K562 (cell line): Measurements from ENCODE around the gene CHTOP. TPM values are rescaled to one million over a fixed set of nuclear protein-coding genes. Genes with fewer than 3 reads are reported as not detected.
A peak's percentile ranks its signal among the peaks of the same experiment; 100 is the strongest.

Source experiments
- ARID1B ChIP-seq: fragments of 450-650 bp; IDR thresholded peaks from 2 replicates; pipeline ENCODE4 v1.6.1; 2016; ENCODE audit warnings: antibody characterized with exemption, mild to moderate bottlenecking, inconsistent platforms
- EGR1 ChIP-seq: fragments of 450-650 bp; conservative IDR thresholded peaks from 2 replicates; pipeline ENCODE4 v1.6.1; 2017; ENCODE audit warnings: mild to moderate bottlenecking
- ETS2 ChIP-seq: IDR thresholded peaks from 2 replicates; pipeline ENCODE4 v1.6.1; 2016; ENCODE audit warnings: borderline replicate concordance, missing genetic modification characterization, mild to moderate bottlenecking, moderate library complexity, missing compliant biosample characterization; ENCODE audit not compliant: poor library complexity, severe bottlenecking
- GTF2A2 ChIP-seq: IDR thresholded peaks from 2 replicates; pipeline ENCODE4 v1.6.1; 2016; ENCODE audit warnings: mild to moderate bottlenecking, missing genetic modification characterization, missing compliant biosample characterization
- KLF16 ChIP-seq: IDR thresholded peaks from 2 replicates; pipeline ENCODE4 v1.6.1; 2016; ENCODE audit warnings: antibody characterized with exemption
- NFIX ChIP-seq: fragments of 250-450 bp; sonication (Bioruptor Pico); IDR thresholded peaks from 2 replicates; pipeline ENCODE4 v1.4.0; 2020; ENCODE audit warnings: low read depth, mild to moderate bottlenecking, moderate library complexity
- PTBP1 ChIP-seq: fragments of 200-400 bp; formaldehyde crosslinking; IDR thresholded peaks from 2 replicates; pipeline ENCODE4 v1.6.1; 2017; ENCODE audit warnings: low read depth, low read length
- PTTG1 ChIP-seq: fragments of 450-650 bp; IDR thresholded peaks from 2 replicates; pipeline ENCODE4 v1.6.1; 2016; ENCODE audit warnings: low read depth, mild to moderate bottlenecking, missing genetic modification characterization, missing compliant biosample characterization
- RBM15 ChIP-seq: fragments of 200-400 bp; formaldehyde crosslinking; IDR thresholded peaks from 2 replicates; pipeline ENCODE4 v1.6.1; 2018; ENCODE audit warnings: mild to moderate bottlenecking, low read length, moderate library complexity; ENCODE audit not compliant: insufficient read depth
- STAG1 ChIP-seq: sonication (generic); formaldehyde crosslinking; IDR thresholded peaks from 2 replicates; pipeline ENCODE4 v1.5.0; 2020; ENCODE audit warnings: missing genetic modification reagents, borderline replicate concordance
- ZNF717 ChIP-seq: fragments of 250-450 bp; sonication (Bioruptor Pico); IDR thresholded peaks from 2 replicates; pipeline ENCODE4 v1.5.0; 2021
- polyA plus RNA-seq, 8 experiments: library from polyadenylated mRNA; depleted of rRNA in 4 of 8; stranded (reverse) in 5 of 8; unstranded in 3 of 8; fragments of >200 nt; fragmentation: Nextera tagmentation in 2 of 8; fragmentation: Illumina TruSeq in 1 of 8; extraction: Ambion mirVana in 2 of 8; extraction: Trizol in 1 of 8; gene quantifications; 2 replicates each; pipeline versions ENCODE4 v1.2.1 to v1.2.3, GENCODE V29; 2011 to 2014; ENCODE audit warnings: inconsistent platforms in 1 of 8, missing spikeins in 1 of 8
- total RNA-seq, 7 experiments: library from RNA; depleted of rRNA in 6 of 7; stranded (reverse); fragments of >200 nt in 6 of 7; fragmentation: Illumina TruSeq in 2 of 7; extraction: Trizol in 2 of 7; gene quantifications; 2 replicates each; pipeline versions ENCODE4 v1.2.1 to v1.2.3, GENCODE V29; 2011 to 2021; ENCODE audit warnings: low replicate concordance in 1 of 7
- TF ChIP-seq, protein P1 (sequence below): fragments of 150-350 bp; conservative IDR thresholded peaks from 2 replicates; pipeline ENCODE4 v1.6.1; 2014; ENCODE audit warnings: low read length
- TF ChIP-seq, protein P2 (sequence below): fragments of 250-450 bp; sonication (Bioruptor Pico); IDR thresholded peaks from 2 replicates; pipeline ENCODE4 v1.5.0; 2022; ENCODE audit warnings: mild to moderate bottlenecking
- TF ChIP-seq, protein P3 (sequence below): fragments of 450-650 bp; formaldehyde crosslinking; IDR thresholded peaks from 2 replicates; pipeline ENCODE4 v1.4.0; 2022; ENCODE audit warnings: mild to moderate bottlenecking, moderate library complexity
- TF ChIP-seq, protein P4 (sequence below): fragments of 450-650 bp; IDR thresholded peaks from 2 replicates; pipeline ENCODE4 v1.6.1; 2016; ENCODE audit warnings: antibody characterized with exemption
- TF ChIP-seq, protein P5 (sequence below): fragments of 250-450 bp; sonication (Bioruptor Pico); IDR thresholded peaks from 2 replicates; pipeline ENCODE4 v1.8.0; 2021; ENCODE audit warnings: moderate library complexity, mild to moderate bottlenecking, inconsistent platforms
- TF ChIP-seq, protein P6 (sequence below): fragments of 450-650 bp; IDR thresholded peaks from 2 replicates; pipeline ENCODE4 v1.6.1; 2014; ENCODE audit warnings: low read depth, mild to moderate bottlenecking, moderate library complexity, borderline replicate concordance
- TF ChIP-seq, protein P7 (sequence below): fragments of 450-650 bp; IDR thresholded peaks from 2 replicates; pipeline ENCODE4 v1.6.1; 2016; ENCODE audit warnings: missing biosample characterization, missing genetic modification characterization

Gene CHTOP
- total and polyA plus RNA-seq, 9 of the 15 experiments (the other 6 are each of a cell fraction or from before 2014, with no cell fraction given) = 10.2 to 91.8 (median 60.8) TPM

DNA sequence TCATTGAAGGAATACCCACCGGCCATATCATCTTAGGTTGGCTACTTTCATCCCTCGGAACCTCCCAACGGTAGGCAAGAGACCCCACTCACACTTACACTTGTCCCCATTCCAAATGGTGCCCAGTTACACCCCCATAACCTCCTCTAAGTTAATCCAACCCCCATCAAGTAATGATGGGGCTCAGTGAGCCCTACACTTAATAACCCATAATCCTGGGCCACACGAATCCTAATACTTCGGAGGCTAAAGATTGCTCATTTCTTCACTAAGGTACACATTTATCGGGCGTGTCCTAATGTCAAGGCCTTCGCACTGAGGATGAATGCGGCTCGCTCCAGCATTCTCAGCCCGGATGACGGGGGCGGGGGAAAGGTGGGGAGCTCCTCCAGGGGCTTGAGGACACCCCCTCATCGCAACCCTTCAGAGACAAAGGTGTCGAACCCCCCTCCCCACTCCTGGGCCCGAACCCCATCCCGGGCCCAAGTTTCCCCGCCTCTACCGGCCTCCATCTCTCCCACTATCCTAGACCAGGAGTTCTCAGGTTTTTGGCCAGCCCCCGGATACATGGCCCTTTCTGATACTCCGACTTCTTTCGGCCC lies 36.5 kb downstream of the CHTOP start (continued):
- TF ChIP-seq ZNF717 (CRISPR knock-in tag) (no peak), ETS2 (tag) (no peak), NFIX (CRISPR knock-in tag) (no peak), KLF16 (no peak), GTF2A2 (tag) (peak; percentile 25; the same call in 1 of the 2 replicates), PTBP1 (no peak), ARID1B (no peak; the same call in 1 of the 2 replicates), PTTG1 (tag) (no peak), STAG1 (CRISPR knock-in tag) (0 out of 2 replicates have a peak, but pooled peaks have one; percentile 24), EGR1 (peak; percentile 54), RBM15 (no peak)
- TF ChIP-seq, protein P1, sequence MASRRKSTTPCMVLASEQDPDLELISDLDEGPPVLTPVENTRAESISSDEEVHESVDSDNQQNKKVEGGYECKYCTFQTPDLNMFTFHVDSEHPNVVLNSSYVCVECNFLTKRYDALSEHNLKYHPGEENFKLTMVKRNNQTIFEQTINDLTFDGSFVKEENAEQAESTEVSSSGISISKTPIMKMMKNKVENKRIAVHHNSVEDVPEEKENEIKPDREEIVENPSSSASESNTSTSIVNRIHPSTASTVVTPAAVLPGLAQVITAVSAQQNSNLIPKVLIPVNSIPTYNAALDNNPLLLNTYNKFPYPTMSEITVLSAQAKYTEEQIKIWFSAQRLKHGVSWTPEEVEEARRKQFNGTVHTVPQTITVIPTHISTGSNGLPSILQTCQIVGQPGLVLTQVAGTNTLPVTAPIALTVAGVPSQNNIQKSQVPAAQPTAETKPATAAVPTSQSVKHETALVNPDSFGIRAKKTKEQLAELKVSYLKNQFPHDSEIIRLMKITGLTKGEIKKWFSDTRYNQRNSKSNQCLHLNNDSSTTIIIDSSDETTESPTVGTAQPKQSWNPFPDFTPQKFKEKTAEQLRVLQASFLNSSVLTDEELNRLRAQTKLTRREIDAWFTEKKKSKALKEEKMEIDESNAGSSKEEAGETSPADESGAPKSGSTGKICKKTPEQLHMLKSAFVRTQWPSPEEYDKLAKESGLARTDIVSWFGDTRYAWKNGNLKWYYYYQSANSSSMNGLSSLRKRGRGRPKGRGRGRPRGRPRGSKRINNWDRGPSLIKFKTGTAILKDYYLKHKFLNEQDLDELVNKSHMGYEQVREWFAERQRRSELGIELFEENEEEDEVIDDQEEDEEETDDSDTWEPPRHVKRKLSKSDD = no peak
- TF ChIP-seq, protein P2, sequence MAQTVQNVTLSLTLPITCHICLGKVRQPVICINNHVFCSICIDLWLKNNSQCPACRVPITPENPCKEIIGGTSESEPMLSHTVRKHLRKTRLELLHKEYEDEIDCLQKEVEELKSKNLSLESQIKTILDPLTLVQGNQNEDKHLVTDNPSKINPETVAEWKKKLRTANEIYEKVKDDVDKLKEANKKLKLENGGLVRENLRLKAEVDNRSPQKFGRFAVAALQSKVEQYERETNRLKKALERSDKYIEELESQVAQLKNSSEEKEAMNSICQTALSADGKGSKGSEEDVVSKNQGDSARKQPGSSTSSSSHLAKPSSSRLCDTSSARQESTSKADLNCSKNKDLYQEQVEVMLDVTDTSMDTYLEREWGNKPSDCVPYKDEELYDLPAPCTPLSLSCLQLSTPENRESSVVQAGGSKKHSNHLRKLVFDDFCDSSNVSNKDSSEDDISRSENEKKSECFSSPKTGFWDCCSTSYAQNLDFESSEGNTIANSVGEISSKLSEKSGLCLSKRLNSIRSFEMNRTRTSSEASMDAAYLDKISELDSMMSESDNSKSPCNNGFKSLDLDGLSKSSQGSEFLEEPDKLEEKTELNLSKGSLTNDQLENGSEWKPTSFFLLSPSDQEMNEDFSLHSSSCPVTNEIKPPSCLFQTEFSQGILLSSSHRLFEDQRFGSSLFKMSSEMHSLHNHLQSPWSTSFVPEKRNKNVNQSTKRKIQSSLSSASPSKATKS (CRISPR knock-in tag) = no peak
- TF ChIP-seq, protein P3, sequence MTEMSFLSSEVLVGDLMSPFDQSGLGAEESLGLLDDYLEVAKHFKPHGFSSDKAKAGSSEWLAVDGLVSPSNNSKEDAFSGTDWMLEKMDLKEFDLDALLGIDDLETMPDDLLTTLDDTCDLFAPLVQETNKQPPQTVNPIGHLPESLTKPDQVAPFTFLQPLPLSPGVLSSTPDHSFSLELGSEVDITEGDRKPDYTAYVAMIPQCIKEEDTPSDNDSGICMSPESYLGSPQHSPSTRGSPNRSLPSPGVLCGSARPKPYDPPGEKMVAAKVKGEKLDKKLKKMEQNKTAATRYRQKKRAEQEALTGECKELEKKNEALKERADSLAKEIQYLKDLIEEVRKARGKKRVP (CRISPR knock-in tag) = no peak
- TF ChIP-seq, protein P4, sequence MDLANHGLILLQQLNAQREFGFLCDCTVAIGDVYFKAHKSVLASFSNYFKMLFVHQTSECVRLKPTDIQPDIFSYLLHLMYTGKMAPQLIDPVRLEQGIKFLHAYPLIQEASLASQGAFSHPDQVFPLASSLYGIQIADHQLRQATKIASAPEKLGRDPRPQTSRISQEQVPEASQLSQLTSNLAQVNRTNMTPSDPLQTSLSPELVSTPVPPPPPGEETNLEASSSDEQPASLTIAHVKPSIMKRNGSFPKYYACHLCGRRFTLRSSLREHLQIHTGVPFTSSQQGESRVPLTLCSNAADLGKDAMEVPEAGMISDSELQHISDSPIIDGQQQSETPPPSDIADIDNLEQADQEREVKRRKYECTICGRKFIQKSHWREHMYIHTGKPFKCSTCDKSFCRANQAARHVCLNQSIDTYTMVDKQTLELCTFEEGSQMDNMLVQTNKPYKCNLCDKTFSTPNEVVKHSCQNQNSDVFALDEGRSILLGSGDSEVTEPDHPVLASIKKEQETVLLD = no peak
- TF ChIP-seq, protein P5, sequence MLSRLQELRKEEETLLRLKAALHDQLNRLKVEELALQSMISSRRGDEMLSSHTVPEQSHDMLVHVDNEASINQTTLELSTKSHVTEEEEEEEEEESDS (CRISPR knock-in tag) = no peak
- TF ChIP-seq, protein P6, sequence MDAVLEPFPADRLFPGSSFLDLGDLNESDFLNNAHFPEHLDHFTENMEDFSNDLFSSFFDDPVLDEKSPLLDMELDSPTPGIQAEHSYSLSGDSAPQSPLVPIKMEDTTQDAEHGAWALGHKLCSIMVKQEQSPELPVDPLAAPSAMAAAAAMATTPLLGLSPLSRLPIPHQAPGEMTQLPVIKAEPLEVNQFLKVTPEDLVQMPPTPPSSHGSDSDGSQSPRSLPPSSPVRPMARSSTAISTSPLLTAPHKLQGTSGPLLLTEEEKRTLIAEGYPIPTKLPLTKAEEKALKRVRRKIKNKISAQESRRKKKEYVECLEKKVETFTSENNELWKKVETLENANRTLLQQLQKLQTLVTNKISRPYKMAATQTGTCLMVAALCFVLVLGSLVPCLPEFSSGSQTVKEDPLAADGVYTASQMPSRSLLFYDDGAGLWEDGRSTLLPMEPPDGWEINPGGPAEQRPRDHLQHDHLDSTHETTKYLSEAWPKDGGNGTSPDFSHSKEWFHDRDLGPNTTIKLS = no peak
- TF ChIP-seq, protein P7, sequence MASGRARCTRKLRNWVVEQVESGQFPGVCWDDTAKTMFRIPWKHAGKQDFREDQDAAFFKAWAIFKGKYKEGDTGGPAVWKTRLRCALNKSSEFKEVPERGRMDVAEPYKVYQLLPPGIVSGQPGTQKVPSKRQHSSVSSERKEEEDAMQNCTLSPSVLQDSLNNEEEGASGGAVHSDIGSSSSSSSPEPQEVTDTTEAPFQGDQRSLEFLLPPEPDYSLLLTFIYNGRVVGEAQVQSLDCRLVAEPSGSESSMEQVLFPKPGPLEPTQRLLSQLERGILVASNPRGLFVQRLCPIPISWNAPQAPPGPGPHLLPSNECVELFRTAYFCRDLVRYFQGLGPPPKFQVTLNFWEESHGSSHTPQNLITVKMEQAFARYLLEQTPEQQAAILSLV = no peak
